CD4-positive, alpha-beta T cell treated with Interferon alpha-2 for 1 hour (primary cell): ENCODE measurements around the gene SLC28A1.

Experiments used
- DNase-seq, 2 donors: peaks; one replicate each; pipeline ENCODE4 v3.0.0-alpha.2; 2020 to 2022

Gene SLC28A1

DNA sequence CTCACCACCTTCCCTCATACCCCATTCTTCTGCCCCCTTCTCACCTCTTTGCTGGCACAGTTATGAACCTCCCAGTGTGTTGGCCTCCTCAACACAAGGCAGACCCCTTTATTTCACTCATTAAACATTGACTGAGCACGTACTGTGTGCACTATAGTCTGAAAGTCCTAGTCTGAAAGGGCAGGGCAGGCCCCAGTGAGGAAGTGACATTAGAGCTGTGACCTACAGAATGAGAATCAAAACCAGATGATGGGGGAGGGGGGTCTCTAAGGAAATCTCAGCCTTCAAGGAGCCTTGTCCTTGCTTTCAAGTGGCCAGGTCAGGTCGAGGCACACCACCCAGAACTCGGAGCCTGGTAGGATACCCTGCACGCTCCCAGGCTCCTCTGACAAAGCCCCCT, 3.5 kb downstream of the SLC28A1 start:
- DNase-seq, result no peak

DNA sequence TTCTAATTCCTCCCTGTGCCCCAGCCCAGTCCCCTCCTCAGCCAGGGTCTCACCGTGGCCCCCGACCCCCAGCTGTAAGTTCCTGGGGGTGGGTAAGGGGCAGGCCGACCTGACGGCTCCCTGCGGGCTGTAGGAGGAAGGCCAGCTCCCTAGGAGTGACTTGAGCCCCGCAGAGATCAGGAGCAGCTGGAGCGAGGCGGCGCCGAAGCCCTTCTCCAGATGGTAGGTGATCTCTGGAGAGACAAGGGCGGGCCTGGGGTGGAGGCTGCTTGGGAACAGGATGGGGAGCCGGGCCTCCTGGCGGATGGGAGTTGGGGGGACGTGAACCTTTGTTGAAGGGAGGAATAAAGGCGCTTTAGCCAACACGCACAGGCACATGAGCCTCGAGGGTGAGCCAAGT, 4.2 kb downstream of the SLC28A1 start:
- no peak for DNase-seq

DNA sequence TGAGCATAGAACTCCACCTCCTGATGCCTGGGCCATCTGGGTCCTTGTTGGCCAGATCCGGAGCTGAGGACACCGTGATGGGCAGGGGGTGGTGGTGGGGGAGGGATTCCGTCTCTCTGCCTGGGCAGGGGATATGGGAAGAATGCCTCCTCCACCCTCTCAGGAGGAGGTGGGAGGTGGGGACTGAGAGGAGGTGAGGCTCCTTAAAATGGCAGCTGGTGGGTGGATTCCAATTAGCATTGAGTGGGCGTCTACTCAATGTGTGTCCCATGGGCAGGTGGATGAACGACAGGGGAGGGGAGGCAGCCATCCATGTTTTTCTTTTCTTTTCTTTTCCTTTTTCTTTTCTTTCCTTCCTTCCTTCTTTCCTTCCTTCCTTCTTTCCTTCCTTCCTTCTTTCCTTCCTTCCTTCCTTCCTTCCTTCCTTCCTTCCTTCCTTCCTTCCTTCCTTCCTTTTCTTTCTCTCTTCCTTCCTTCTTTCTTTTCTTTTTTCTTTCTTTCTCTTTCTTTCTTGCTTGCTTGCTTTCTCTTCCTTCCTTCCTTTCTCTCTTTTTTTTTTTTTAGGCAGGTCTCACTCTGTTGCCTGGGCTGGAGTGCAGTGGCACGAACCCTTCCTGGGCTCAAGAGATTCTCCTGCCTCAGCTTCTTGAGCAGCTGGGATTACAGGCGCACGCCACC, 5.0 kb downstream of the SLC28A1 start:
- no peak for DNase-seq

DNA sequence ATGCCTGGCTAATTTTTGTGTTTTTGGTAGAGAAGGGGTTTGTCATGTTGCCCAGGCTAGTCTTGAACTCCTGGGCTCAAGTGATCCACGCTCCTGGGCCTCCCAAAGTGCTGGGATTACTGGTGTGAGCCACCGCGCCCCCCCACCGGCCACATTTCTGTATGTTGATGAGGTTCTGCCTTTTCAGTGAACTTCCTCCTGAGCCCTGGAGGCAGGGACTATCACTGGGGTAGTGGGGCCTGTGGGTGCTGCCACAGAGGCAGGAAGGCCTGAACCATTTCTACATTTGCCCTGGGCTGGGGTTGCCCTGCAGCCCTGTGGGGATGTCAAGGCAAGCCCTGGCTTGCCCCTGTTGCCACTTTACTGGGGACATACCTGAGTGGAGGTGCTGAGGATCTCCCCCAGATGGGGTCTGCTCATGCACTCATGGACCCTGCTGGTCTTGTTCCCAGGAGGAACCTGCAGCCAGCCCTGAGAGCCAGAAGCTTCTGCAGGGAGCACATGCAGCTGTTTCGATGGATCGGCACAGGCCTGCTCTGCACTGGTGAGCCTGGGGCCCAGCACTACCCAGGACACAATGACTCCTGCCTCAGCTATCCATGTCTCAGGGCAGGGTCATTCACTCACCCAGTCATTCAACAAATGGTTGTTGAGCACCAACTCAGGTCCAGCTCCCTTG, 5.7 kb downstream of the SLC28A1 start:
- DNase-seq, result no peak

DNA sequence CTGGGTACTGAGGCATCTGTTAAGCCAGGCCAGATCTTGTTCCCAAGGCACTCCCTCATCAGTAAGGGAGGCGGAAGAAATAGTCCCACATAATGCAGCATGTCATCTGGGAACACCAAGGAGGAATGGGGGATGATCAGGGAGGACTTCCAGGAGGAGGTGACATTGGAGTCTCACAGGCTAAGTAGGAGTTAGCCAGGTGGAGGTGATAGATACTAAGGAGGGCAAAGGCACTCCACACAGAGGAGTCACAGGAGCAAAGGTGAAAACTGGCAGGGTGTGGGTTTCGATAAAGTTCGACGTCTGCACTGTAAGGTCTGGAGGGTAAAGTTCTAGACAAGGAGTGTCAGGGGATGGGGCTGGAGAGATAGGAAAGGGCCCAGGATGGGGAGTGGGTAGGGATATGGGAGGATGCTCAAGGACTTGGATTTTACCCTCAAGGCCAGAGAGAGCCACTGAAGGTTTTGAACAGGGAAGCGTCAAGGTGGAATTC, 6.3 kb downstream of the SLC28A1 start:
- no peak for DNase-seq

DNA sequence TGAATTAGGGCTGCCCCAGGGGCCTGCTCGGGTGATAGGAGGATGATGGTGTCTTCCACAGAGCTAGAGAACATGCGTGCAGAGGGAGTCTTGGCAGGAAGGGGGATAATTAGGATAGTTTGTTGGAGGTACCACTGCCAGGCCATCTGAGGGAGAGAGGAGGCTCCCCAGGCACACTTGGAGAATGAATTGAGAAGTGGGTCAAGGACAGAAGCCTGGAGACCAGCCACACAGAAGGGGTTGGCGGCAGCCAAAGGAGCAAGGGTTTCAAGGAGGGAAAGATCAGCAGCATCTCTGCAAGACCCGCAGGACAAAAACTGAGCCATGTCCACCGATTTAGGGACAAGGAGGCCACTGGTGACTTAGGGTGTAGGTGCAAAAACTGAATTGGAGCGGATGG, 6.9 kb downstream of the SLC28A1 start:
- no peak for DNase-seq

DNA sequence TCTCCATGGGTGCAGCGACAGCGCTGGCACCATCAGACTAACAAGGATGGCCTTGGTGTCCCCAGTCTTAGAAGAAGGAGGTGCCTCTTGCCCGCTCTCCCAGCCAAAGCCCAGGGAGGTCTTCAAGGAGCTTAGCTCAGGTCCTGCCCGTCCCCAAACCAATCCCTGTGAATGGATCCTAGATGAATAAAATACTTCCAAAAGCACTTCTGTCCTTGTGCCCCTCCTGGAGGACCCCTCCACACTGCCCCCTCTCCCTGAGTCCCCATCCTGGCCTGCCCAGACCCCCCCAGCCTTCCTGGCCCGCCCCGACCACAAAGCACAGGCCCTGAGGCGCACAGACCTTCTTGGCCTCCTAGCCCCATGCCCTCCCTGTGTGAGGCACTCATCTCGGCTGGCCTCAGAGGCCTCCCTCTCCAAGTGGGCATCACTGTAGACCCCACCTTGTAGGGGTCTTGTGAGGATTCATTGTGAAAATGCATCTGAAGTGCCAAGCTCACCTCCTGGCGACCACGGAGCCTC, 8.4 kb downstream of the SLC28A1 start:
- no peak for DNase-seq

DNA sequence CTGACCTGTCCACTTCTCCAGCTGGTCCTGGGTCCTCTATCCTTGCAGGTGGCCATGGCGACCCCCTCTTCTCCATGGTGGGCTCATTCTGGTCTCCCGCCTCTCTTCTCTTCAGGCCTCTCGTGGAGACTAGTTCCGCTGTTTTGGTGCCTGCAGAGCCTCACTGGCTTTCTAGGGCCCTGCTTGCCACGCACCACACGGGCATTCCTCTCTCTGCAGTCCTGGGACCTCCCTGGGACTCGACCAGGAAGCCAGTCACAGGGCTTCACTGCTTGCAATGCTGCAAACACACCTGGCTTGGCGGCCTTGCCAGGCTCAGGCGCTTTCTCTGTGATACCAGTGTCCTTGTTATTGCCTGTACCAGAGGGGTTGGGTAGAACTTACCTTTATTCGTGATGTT, 9.1 kb downstream of the SLC28A1 start:
- DNase-seq, result no peak

DNA sequence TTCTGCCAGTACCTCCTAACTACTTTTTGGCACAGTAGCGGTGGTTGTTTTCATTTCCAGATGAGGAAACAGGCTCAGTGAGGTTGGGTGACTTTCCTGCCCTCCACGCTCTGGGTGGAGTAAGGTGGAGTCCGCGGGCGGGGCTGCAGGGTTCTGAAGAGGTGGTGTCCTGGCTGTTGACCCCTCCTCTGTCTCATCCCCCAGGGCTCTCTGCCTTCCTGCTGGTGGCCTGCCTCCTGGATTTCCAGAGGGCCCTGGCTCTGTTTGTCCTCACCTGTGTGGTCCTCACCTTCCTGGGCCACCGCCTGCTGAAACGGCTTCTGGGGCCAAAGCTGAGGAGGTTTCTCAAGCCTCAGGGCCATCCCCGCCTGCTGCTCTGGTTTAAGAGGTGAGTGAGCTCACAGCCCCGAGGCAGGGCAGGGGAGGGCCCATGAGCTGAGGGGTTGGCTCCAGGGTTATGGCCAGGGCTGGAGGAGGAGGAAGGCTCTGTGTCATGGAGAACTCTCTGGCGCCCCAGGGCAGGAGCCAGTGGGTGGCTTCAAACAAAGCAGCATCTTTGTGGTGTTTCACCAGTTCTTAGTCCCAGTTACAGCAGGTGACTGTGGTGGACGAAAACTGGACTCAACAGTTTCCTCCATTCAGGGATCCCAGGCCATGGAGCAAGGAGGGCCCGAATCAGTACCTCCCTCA, 10.4 kb downstream of the SLC28A1 start:
- no peak for DNase-seq

DNA sequence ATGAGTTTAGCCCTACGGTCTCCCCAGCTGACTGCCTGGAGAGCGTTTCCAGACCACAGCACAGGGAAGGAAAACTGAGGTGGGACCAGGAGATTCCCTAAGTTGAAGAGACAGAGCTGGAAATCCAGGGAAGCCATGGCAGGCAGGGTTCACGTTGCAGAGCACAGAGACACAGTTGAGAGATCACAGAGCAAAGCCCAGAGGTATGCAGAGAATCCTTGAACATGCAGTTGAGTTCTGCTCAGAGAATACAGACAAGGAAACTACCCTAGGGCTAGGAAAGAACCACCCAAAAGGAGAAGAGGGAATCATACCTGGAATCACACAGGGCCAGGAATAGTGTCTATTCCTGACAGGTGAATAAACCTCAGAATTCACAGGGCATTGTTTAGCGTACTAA, 14.3 kb downstream of the SLC28A1 start:
- DNase-seq, result no peak

DNA sequence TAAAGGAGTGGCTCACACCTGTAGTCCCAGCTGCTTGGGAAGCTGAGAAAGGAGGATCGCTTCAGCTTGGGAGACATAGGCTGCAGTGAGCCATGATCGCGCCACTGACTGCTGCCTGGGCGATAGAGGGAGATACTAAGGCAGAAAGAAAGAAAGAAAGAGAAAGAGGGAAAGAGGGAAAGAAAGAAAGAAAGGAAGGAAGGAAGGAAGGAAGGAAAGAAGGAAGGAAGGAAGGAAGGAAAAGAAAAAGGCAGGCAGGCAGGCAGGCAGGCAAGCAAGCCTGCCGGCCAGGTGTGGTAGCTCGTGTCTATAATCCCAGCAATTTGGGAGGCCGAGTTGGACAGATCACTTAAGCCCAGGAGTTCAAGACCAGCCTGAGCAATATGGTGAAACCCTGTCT, 15.3 kb downstream of the SLC28A1 start:
- no peak for DNase-seq

DNA sequence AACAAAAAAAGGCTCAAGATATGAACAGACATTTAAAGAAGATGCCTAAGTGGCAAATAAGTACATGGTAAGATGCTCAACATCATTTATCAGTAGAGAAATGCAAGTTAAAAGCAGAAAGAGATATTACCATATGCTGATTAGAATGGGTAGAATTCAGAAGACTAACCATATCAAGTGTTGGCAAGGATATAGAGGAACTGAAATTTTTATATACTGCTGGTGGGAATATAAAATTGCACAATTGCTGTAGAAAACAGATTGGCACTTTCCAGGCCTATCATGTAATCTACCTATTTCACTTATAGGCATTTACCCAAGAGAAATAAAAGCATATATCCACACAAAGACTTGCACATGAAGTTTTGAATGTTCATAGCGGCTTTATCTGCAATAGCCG, 17.1 kb downstream of the SLC28A1 start:
- no peak for DNase-seq

DNA sequence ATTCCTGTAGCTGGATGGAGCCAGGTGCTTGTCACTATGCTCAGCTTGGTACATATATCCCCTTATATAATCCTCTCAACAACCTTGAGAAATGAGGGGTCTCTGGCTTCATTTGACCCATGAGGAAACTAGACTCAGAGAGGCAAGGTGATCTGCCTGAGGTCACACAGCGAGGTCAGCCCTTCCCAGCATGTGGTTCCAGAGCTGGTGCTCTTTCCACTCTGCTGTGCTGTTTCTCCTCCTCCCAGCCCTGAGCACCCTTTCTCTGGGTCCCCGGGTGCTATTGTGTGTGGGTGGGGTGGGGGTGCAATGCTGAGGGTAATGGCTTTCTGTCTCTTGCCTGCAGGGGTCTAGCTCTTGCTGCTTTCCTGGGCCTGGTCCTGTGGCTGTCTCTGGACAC, 19.3 kb downstream of the SLC28A1 start:
- no peak for DNase-seq

DNA sequence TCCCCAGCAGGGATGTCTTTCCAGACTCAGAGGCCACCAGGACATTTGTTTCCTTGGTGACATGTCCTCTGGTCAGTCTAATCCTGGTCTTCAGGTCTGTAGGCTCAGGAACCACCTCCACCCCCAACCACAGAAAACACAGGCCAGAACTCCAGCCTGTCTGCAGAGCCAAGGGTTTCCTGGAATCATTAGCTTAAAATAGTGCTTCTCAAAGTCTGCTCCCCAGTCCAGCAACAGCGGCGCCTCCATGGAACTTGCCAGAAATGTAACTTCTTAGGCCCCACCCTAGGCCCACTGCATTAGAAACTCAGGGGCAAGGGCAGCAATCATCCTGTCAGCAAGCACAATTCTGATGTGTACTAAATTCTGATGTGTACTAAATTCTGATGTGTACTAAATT, 20.0 kb downstream of the SLC28A1 start:
- no peak for DNase-seq

DNA sequence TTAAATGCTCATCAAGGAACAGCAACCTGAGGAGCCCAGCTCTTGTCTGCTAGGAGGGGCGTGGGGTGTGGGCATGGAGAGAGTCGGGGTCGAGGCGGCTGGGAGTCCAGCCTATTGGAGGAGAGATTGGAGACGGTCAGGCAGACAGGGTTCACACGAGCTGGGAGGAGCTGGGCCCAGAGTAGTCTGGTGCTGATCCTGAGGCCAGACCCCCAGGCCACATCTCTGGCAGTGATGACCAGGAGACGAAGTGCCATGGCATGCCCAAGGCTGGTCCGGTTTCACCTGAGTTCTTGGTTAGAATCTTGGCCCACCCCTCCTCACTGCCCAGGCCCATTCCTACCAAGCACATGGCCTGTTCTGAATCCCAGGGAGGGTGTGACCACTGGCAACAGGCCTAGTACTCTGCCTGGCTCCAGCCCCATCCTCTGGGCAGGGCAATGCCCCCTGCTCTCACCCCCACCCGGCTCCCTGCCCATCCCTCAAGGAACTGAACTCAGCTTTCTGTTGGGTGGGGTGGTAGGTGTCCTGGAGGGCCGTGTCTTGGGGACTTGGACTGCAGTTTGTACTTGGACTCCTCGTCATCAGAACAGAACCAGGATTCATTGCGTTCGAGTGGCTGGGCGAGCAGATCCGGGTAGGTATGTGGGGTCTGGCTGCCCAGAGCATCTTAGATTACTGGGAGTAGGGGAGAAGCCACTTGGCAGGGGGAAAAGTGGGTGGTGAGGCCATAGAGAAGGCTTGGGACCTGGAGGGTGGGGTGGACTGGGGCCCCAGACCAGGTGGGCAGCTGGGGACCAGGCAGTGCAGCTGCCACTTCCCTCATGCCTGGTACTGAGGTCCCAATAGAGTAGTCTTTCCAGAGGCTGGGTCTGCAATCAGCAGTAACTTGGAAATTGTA, 20.8 kb downstream of the SLC28A1 start:
- DNase-seq, result no peak

DNA sequence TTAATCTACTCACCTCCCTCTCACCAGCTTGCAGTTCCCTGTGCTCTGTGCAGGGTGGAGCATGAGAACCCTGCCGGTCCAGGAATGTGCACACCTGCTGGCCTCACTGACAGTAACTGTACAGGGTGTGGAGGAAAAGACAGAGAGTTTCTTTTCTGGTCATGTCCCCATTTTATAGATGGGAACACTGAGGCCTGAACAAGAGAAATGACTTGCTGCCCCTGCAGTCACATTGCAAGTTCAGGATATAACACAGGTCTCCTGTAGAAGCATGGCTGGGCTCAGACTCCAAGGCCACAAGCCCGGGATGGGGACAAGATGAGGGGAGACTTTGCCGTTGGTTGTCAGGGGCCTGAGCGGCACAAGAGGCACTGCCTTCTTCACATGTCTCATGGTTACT, 23.3 kb downstream of the SLC28A1 start:
- no peak for DNase-seq

DNA sequence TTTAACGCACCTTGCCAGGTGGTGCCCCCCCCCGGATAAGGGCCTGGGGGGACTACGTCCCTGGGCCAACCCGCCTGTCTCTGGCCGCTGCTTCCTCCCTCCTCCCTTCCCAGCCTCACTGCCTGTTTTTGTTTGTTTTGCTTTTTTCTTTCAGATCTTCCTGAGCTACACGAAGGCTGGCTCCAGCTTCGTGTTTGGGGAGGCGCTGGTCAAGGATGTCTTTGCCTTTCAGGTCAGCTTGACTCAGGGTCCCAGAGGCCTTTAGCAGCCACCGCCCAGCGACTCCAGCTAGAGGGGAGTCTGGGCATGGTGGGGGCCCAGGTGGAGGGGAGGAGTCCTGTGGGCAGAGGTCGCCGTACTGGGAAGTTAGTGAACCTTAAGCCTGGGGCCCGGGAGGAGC, 24.1 kb downstream of the SLC28A1 start:
- no peak for DNase-seq

DNA sequence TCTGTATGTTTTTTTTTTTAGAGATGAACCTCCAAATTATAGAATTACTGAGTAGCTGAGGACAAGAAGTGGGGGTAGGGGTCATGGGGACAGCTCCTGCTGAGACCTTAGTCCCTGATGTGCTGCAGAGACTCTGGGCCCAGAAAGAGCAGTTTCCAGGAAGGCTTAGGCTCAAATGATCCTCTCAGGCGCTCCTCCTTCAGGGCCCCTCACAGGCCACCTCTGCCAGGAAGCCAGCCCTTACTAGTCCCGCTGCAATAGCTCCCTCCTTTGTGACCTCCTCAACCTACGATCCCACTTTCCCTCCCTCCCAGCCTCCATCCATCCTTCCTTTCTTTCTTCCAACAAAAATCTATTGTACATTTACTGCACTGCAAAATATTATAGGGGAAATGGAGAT, 24.6 kb downstream of the SLC28A1 start:
- no peak for DNase-seq

DNA sequence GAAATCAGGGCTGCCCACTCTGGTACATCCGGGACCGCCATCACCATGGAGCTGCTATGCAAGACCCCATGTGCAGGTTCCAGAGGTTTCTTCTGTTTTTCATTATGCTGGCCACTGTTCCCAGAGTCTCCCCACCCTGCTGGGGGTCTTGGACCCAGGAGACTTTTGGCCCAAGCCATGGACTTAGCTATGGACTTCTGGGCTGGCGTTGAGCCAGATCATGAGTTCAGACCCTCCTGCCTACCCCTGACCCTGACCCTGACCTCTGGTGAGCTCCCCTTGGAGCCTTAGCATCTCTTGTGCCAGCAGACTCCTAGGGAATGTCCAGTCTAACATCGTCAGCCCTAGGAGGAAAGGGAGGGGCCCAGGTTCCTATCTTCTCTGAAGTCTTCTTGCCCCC, 25.3 kb downstream of the SLC28A1 start:
- no peak for DNase-seq

DNA sequence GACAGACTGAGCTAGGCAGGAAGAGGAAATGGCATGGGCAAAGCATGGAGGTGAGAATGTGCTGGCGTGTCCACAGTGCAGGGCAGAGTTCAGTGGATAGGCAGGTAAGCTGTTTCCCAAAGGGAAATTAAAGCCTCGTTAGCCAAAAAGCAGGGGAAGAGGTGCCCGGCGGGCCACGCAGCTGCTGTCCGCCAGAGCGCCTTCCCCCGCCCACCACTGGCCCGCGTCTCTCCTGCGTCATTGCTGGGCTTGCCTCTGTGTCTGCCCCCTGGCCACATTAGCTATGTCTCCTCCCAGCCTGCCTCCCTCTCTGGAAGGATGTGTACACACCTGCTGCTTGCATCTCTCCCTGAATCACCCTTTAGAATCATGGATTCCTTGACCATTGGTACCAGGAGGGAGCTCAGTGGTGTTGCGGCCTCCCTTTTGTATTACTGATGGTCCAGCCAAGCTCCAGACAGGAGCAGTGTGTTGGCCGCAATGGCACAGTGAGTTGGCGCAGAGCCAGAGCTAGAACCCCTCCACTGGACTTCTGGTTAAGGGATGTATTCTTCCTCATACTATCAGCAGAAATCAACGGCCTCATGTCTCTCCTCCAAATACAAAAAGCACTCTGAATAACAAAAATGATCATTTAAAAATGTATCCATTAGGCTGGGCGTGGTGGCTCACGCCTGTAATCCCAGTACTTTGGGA, 26.6 kb downstream of the SLC28A1 start:
- no peak for DNase-seq

DNA sequence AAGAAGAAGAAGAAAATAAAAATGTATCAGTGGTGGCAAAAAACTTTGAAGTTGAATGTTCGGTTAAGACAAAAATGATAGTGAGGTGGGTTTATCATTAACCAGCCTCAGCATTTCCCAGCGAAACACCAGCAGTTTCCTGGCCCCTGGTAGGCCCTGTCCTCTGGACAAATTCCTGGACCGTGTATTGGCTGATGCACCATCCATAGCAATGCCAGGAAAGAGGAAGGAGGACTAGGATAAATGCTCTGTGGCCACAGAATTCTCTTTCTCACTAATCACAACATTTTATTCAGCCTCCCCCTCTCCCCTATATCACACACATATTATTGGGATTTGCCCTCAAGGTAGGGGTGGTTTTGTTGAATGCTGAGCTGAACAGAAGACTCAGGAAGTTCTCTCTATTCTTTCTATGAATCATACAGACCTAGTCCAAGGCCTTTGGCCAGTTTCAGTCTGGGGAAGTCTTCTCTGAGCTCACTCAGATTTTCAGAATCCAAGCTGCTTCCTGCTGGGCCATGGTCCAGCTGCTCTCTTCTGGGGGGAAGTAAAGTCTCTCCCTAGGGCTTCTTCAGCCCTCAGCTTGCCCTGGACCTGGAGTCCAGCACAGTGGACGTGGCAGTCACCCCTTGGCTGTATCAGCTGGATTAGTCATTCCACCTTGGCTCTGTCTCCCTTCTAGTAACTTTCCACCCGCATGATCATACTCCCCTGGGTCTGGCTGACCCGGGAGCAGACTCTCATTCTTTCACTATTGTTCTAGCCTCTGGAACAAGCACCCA, 27.6 kb downstream of the SLC28A1 start:
- no peak for DNase-seq

DNA sequence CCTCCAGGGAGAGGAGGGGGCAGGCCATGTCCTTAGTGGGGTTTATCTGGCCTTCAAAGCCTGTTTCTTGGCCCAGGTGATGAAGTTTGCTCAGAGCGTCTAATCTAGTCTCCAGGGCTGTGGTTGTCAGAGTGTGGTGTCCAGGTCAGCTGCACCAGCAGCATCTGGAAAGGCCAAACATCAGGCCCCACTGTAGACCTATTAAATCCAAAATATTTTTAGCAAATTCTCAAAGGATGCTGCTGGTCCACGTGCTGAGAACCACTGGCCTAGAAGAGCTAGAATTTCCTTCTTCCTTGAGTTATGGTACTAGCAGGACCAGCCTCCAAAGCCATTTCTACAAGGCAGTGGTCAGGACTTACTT, 28.9 kb downstream of the SLC28A1 start:
- DNase-seq, result no peak
